Dendritic cell treated with granulocyte-macrophage colony-stimulating factor and Interleukin-4, amounts not matched to agents 40 ng/mL and 50 ng/mL, for 4 days (primary cell): ENCODE measurements around the gene SMIM12.
A peak's percentile ranks its signal among the peaks of the same experiment; 100 is the strongest.

Experiments used
- H3K27ac Mint-ChIP-seq: one replicate; pipeline ENCODE4 v1.8.0; 2022; ENCODE audit warnings: mild to moderate bottlenecking, mixed read lengths
- H3K27me3 Mint-ChIP-seq: one replicate; pipeline ENCODE4 v1.8.0; 2022; ENCODE audit warnings: mild to moderate bottlenecking, mixed read lengths
- H3K36me3 Mint-ChIP-seq: one replicate; pipeline ENCODE4 v1.8.0; 2022; ENCODE audit warnings: low read depth, mixed read lengths
- H3K4me1 Mint-ChIP-seq: one replicate; pipeline ENCODE4 v1.8.0; 2022; ENCODE audit warnings: low read depth, mixed read lengths
- H3K4me3 Mint-ChIP-seq: one replicate; pipeline ENCODE4 v1.8.0; 2022; ENCODE audit warnings: mild to moderate bottlenecking, moderate library complexity, mixed read lengths
- H3K9me3 Mint-ChIP-seq: one replicate; pipeline ENCODE4 v1.8.0; 2022; ENCODE audit warnings: mixed read lengths
- intact Hi-C: fragments of 100-400 bp; cut with micrococcal nuclease; formaldehyde crosslinking; loops from one replicate; pipeline ENCODE4 v1.15.0; 2022

SMIM12 gene

GRCh38 chr1:34859446-34860200 lies at the start of gene SMIM12:
SMIM12 (minus strand) TSS chr1:34859749; CDS start chr1:34855977, 3,772 bp downstream.
- peaks cover 33% of the 10 kb centered on the region for H3K36me3 Mint-ChIP-seq
- H3K27ac Mint-ChIP-seq, result peak within 1 kb of the TSS; percentile 95
- intact Hi-C loops, result no loop called here
- H3K27me3 Mint-ChIP-seq, result peaks cover 15% of the 10 kb centered on the region
- no peaks in the 10 kb centered on the region for H3K9me3 Mint-ChIP-seq
- H3K4me1 Mint-ChIP-seq, result peaks cover 21% of the 10 kb centered on the region
- H3K4me3 Mint-ChIP-seq, result peak within 1 kb of the TSS; percentile 99

DNA sequence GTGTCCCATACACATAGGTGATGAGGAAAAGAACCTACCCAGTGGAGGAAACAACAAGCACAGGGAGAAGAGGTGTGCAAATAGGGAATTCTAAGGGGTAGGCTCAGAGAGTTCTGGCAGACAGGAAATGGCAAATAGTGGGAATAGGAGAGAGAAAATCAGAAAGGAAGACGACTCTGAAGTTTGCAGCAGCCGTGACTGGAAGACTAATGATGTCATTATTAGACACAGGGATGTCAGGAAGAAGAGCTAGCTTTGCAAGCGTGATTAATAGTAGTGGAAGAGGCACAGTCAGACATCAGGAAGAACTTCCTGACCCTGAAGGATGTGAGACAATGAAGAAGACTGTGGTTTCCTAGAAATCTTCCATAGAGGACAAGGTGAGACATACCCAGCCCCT lies 48.8 kb upstream of the SMIM12 start:
- Mint-ChIP-seq H3K27me3 (peaks cover 19% of the 10 kb centered on the region), H3K4me1 (no peaks in the 10 kb centered on the region), H3K4me3 (no peak overlapping the region), H3K9me3 (no peaks in the 10 kb centered on the region), H3K27ac (no peak overlapping the region), H3K36me3 (no peaks in the 10 kb centered on the region)
- intact Hi-C loops, result no loop called here

GRCh38 chr1:34907487-34908090 lies 48.0 kb upstream of the SMIM12 start:
- intact Hi-C loops, result no loop called here
- Mint-ChIP-seq H3K4me3 (no peak overlapping the region), H3K27ac (no peak overlapping the region)

GRCh38 chr1:34906756-34907155 lies 47.2 kb upstream of the SMIM12 start:
- Mint-ChIP-seq H3K36me3 (no peaks in the 10 kb centered on the region), H3K27me3 (peaks cover 20% of the 10 kb centered on the region), H3K9me3 (no peaks in the 10 kb centered on the region), H3K27ac (no peak overlapping the region), H3K4me1 (no peaks in the 10 kb centered on the region), H3K4me3 (no peak overlapping the region)
- intact Hi-C loops, result no loop called here

More at GRCh38 chr1:34907487-34908090, 48.0 kb upstream of the SMIM12 start:
- Mint-ChIP-seq H3K9me3 (no peaks in the 10 kb centered on the region), H3K4me1 (no peaks in the 10 kb centered on the region), H3K36me3 (no peaks in the 10 kb centered on the region), H3K27me3 (peaks cover 18% of the 10 kb centered on the region)

DNA sequence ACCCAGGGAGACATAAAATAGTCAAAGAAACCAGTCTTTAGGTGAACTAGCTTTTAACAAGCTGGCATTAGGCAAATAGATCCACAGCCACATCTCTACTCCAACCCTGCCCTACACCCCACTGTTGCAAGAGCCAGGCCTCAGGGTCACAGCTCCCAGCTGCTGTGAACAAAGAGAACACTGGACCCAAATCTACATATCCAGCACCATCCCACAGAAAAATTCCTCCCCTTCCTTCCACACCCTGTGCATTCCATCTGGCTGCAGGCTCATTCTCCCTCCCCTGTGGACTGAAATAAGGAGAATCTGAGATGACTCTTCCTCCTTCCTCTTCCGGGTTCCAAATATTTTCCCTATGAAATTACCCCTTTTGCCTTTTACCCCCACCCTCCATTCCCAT lies 46.7 kb upstream of the SMIM12 start:
- Mint-ChIP-seq H3K27ac (no peak overlapping the region), H3K4me1 (no peaks in the 10 kb centered on the region), H3K9me3 (no peaks in the 10 kb centered on the region), H3K36me3 (no peaks in the 10 kb centered on the region), H3K4me3 (no peak overlapping the region), H3K27me3 (peaks cover 21% of the 10 kb centered on the region)
- intact Hi-C loops, result no loop called here

GRCh38 chr1:34905098-34905459 lies 45.5 kb upstream of the SMIM12 start:
- Mint-ChIP-seq H3K36me3 (no peaks in the 10 kb centered on the region), H3K4me1 (no peaks in the 10 kb centered on the region), H3K27me3 (peaks cover 22% of the 10 kb centered on the region), H3K4me3 (no peak overlapping the region), H3K27ac (no peak overlapping the region), H3K9me3 (no peaks in the 10 kb centered on the region)
- intact Hi-C loops, result no loop called here

GRCh38 chr1:34904236-34905097 lies 44.9 kb upstream of the SMIM12 start:
- intact Hi-C loops, result no loop called here
- Mint-ChIP-seq H3K4me1 (no peaks in the 10 kb centered on the region), H3K4me3 (no peak overlapping the region)

DNA sequence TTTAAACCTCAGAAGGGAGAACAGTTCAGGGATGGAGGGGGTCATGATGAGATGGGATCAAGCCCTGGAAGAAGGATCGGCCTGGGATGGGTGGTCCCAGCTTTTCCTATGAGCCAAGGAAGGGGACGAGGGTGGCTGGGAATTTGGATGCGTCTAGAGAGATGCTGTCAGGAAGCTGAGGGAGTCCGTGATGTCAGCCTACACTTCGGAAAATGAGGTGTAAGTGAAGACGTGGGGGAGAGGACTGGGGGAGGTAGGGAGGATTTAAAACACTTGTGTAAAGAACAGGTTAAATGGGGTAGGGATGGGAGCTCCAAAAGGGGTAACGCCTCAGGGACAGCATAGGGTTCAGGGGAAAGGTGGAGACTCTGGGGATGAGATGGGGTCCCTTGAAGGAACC lies 42.4 kb upstream of the SMIM12 start:
- Mint-ChIP-seq H3K4me3 (no peak overlapping the region), H3K27me3 (peaks cover 18% of the 10 kb centered on the region), H3K4me1 (no peaks in the 10 kb centered on the region), H3K9me3 (no peaks in the 10 kb centered on the region), H3K36me3 (no peaks in the 10 kb centered on the region), H3K27ac (no peak overlapping the region)
- intact Hi-C loops, result no loop called here

More at GRCh38 chr1:34904236-34905097, 44.9 kb upstream of the SMIM12 start:
- H3K27me3 Mint-ChIP-seq, result peaks cover 22% of the 10 kb centered on the region
- no peak overlapping the region for H3K27ac Mint-ChIP-seq
- no peaks in the 10 kb centered on the region for H3K9me3 Mint-ChIP-seq
- H3K36me3 Mint-ChIP-seq, result no peaks in the 10 kb centered on the region

GRCh38 chr1:34900775-34901502 lies 41.4 kb upstream of the SMIM12 start:
- Mint-ChIP-seq H3K4me1 (no peaks in the 10 kb centered on the region), H3K36me3 (no peaks in the 10 kb centered on the region), H3K27me3 (peaks cover 18% of the 10 kb centered on the region), H3K4me3 (no peak overlapping the region), H3K9me3 (no peaks in the 10 kb centered on the region), H3K27ac (no peak overlapping the region)
- intact Hi-C loops, result no loop called here

GRCh38 chr1:34899906-34900305 lies 40.4 kb upstream of the SMIM12 start:
- Mint-ChIP-seq H3K4me3 (no peak overlapping the region), H3K36me3 (no peaks in the 10 kb centered on the region), H3K9me3 (no peaks in the 10 kb centered on the region), H3K27ac (no peak overlapping the region), H3K4me1 (no peaks in the 10 kb centered on the region), H3K27me3 (peaks cover 18% of the 10 kb centered on the region)
- intact Hi-C loops, result no loop called here

- Mint-ChIP-seq H3K9me3 (no peaks in the 10 kb centered on the region), H3K4me1 (no peaks in the 10 kb centered on the region), H3K27me3 (peaks cover 18% of the 10 kb centered on the region), H3K36me3 (no peaks in the 10 kb centered on the region), H3K4me3 (no peak overlapping the region), H3K27ac (no peak overlapping the region)
- intact Hi-C loops, result no loop called here
Observed at GRCh38 chr1:34899471-34899870, 39.9 kb upstream of the SMIM12 start.

DNA sequence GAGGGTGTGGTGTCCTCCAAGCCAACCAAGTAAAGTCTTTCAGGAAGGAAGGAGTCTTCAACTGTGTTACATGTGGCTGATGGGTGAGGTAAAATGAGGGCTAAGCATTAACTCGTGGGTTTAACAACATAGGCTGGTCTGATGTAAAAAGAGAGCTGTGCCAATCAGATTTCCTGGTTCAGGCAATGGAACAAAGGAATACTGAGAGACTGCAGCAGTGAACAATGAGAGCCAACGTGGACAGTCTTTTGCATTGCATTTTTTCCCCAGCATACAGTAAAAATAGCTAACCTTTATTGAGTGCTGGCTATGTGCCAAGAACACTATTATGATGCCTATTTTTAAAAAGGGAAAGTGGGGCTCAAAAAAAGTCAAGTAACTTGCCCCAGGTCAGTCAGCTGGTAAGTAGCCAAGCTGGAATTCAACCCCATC lies 38.8 kb upstream of the SMIM12 start:
- H3K4me1 Mint-ChIP-seq, result no peaks in the 10 kb centered on the region
- no peak overlapping the region for H3K27ac Mint-ChIP-seq
- H3K9me3 Mint-ChIP-seq, result no peaks in the 10 kb centered on the region
- peaks cover 21% of the 10 kb centered on the region for H3K27me3 Mint-ChIP-seq
- no peaks in the 10 kb centered on the region for H3K36me3 Mint-ChIP-seq
- intact Hi-C loops, result no loop called here
- no peak overlapping the region for H3K4me3 Mint-ChIP-seq

DNA sequence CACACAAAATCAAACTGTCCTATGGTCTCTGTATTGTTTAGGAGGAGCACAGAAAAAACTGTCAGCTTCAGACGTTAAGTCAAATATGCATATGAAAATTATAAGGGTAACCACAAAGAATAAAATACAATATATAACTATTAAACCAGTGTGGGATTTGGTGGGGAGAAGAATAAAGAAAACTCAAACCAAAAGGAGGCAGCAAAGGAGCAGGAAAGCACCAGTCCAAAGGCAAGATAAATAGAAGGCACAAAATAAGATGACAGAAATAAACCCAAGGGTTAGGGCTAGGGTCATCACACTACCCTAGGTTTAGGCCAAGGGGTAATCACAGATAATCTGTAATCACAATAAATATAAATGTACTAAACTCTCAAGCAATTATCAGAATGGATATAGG lies 37.1 kb upstream of the SMIM12 start:
- Mint-ChIP-seq H3K27ac (no peak overlapping the region), H3K9me3 (peaks cover 11% of the 10 kb centered on the region), H3K27me3 (peaks cover 15% of the 10 kb centered on the region), H3K4me3 (no peak overlapping the region), H3K36me3 (no peaks in the 10 kb centered on the region), H3K4me1 (no peaks in the 10 kb centered on the region)
- intact Hi-C loops, result no loop called here
